NCI-H1436 (cell line): ENCODE results near the gene RASA4B.
"Not testable (repeated sequence)": the region's sequence is repeated elsewhere in the genome, so short reads cannot be mapped to it uniquely, and the experiment has no call there.

Experiments used
- DNase-seq: peaks from one replicate; lab custom pipeline; 2025; lab: John Stamatoyannopoulos, UW

The RASA4B gene

GRCh38 chr7:102517550-102518147 is at the start of gene RASA4B:
RASA4B (minus strand) TSS chr7:102517777; CDS start chr7:102517710, 67 bp downstream.
- DNase-seq = not testable (repeated sequence)

- not testable (repeated sequence) for DNase-seq
Observed at GRCh38 chr7:102550808-102551422, 33.3 kb upstream of the RASA4B start, which contains the start of gene SPDYE2. SPDYE2 (plus strand) TSS chr7:102551226; CDS start chr7:102553256, 2,030 bp downstream.

- DNase-seq = not testable (repeated sequence)
Observed at GRCh38 chr7:102546353-102546752, 28.8 kb upstream of the RASA4B start.

- DNase-seq = not testable (repeated sequence)
Observed at GRCh38 chr7:102545288-102545687, 27.7 kb upstream of the RASA4B start.

- DNase-seq = not testable (repeated sequence)
Observed at GRCh38 chr7:102544372-102544771, 26.8 kb upstream of the RASA4B start.

- DNase-seq = not testable (repeated sequence)
Observed at GRCh38 chr7:102543596-102543995, 26.0 kb upstream of the RASA4B start, which contains the start of gene UPK3BL2. UPK3BL2 (minus strand) TSS chr7:102543696; CDS start chr7:102543636, 60 bp downstream.

GRCh38 chr7:102542771-102543170 is 25.2 kb upstream of the RASA4B start:
- not testable (repeated sequence) for DNase-seq

- not testable (repeated sequence) for DNase-seq
Observed at GRCh38 chr7:102542083-102542482, 24.5 kb upstream of the RASA4B start.

- not testable (repeated sequence) for DNase-seq
Observed at GRCh38 chr7:102540604-102541003, 23.0 kb upstream of the RASA4B start.

GRCh38 chr7:102535062-102535615 is 17.6 kb upstream of the RASA4B start:
- DNase-seq = not testable (repeated sequence)

- not testable (repeated sequence) for DNase-seq
Observed at GRCh38 chr7:102532127-102532526, 14.6 kb upstream of the RASA4B start.

- not testable (repeated sequence) for DNase-seq
Observed at GRCh38 chr7:102531583-102531982, 14.0 kb upstream of the RASA4B start.

GRCh38 chr7:102527822-102528793 is 10.5 kb upstream of the RASA4B start:
- not testable (repeated sequence) for DNase-seq

- not testable (repeated sequence) for DNase-seq
Observed at GRCh38 chr7:102527182-102527581, 9.6 kb upstream of the RASA4B start.

GRCh38 chr7:102524803-102525202 is 7.2 kb upstream of the RASA4B start:
- not testable (repeated sequence) for DNase-seq

- DNase-seq = not testable (repeated sequence)
Observed at GRCh38 chr7:102520797-102521196, 3.2 kb upstream of the RASA4B start.

- DNase-seq = not testable (repeated sequence)
Observed at GRCh38 chr7:102516951-102517350, 626 bp downstream of the RASA4B start.

GRCh38 chr7:102515889-102516288 is 1.7 kb downstream of the RASA4B start:
- DNase-seq = not testable (repeated sequence)

GRCh38 chr7:102514881-102515721 is 2.5 kb downstream of the RASA4B start:
- DNase-seq = not testable (repeated sequence)

GRCh38 chr7:102512642-102513221 is 4.8 kb downstream of the RASA4B start:
- not testable (repeated sequence) for DNase-seq
